ENCODE data around the gene RFPL3.
"Not testable (repeated sequence)": the region's sequence is repeated elsewhere in the genome, so short reads cannot be mapped to it uniquely, and the experiment has no call there.

Gene RFPL3

GRCh38 chr22:32331236-32331917 lies 26.3 kb upstream of the RFPL3 start:
- DNase-seq: no peak

- DNase-seq: no peak
Observed at GRCh38 chr22:32331918-32332725, 25.5 kb upstream of the RFPL3 start.

GRCh38 chr22:32333141-32333768 lies 24.4 kb upstream of the RFPL3 start:
- no peak for DNase-seq

- DNase-seq: no peak
Observed at GRCh38 chr22:32333769-32334659, 23.7 kb upstream of the RFPL3 start.

GRCh38 chr22:32334660-32335365 lies 22.9 kb upstream of the RFPL3 start:
- no peak for DNase-seq

GRCh38 chr22:32335471-32335870 lies 22.2 kb upstream of the RFPL3 start:
- no peak for DNase-seq

- no peak for DNase-seq
Observed at GRCh38 chr22:32336121-32336603, 21.5 kb upstream of the RFPL3 start.

- DNase-seq: no peak
Observed at GRCh38 chr22:32336771-32337424, 20.8 kb upstream of the RFPL3 start.

- not testable (repeated sequence) for DNase-seq
Observed at GRCh38 chr22:32337425-32337824, 20.2 kb upstream of the RFPL3 start.

GRCh38 chr22:32338757-32339156 lies 18.9 kb upstream of the RFPL3 start:
- no peak for DNase-seq

- DNase-seq: no peak
Observed at GRCh38 chr22:32339190-32340012, 18.3 kb upstream of the RFPL3 start.

GRCh38 chr22:32340411-32340810 lies 17.3 kb upstream of the RFPL3 start:
- DNase-seq: no peak

GRCh38 chr22:32341122-32341740 lies 16.4 kb upstream of the RFPL3 start:
- DNase-seq: no peak

GRCh38 chr22:32342977-32343376 lies 14.7 kb upstream of the RFPL3 start:
- DNase-seq: no peak

GRCh38 chr22:32343941-32344340 lies 13.7 kb upstream of the RFPL3 start:
- no peak for DNase-seq

- no peak for DNase-seq
Observed at GRCh38 chr22:32348031-32348611, 9.5 kb upstream of the RFPL3 start.

GRCh38 chr22:32351875-32352274 lies 5.8 kb upstream of the RFPL3 start:
- DNase-seq: not testable (repeated sequence)

- DNase-seq: no peak
Observed at GRCh38 chr22:32352681-32353080, 5.0 kb upstream of the RFPL3 start.

GRCh38 chr22:32353292-32353691 lies 4.4 kb upstream of the RFPL3 start:
- DNase-seq: no peak

GRCh38 chr22:32353840-32354239 lies 3.8 kb upstream of the RFPL3 start:
- no peak for DNase-seq

Data from stimulated activated naive CD4-positive, alpha-beta T cell treated with Interleukin-2 at 50 U/mL for 16 hours (primary cell).